Peyer's patch (tissue), 4 donors: ENCODE results near the gene HSPG2.

Source experiments
- POLR2A ChIP-seq, 2 donors: fragments of 450-650 bp; IDR thresholded peaks; one replicate each; pipeline ENCODE4 v1.5.1; 2017; ENCODE audit warnings: antibody characterized with exemption in 2 of 2, mild to moderate bottlenecking in 2 of 2, moderate library complexity in 2 of 2
- TF ChIP-seq, protein P1 (sequence below), 6 experiments: fragments of 450-650 bp in 4 of 6; fragments of 200-600 bp in 2 of 6; sonication (generic) in 1 of 6; IDR thresholded peaks; one replicate each; pipeline ENCODE4 v1.5.1; 2017 to 2019; ENCODE audit warnings: antibody characterized with exemption in 6 of 6, mild to moderate bottlenecking in 3 of 6, moderate library complexity in 1 of 6

GRCh38 chr1:21843996-21844395 lies 93.1 kb downstream of the HSPG2 start:
- TF ChIP-seq, protein P1, sequence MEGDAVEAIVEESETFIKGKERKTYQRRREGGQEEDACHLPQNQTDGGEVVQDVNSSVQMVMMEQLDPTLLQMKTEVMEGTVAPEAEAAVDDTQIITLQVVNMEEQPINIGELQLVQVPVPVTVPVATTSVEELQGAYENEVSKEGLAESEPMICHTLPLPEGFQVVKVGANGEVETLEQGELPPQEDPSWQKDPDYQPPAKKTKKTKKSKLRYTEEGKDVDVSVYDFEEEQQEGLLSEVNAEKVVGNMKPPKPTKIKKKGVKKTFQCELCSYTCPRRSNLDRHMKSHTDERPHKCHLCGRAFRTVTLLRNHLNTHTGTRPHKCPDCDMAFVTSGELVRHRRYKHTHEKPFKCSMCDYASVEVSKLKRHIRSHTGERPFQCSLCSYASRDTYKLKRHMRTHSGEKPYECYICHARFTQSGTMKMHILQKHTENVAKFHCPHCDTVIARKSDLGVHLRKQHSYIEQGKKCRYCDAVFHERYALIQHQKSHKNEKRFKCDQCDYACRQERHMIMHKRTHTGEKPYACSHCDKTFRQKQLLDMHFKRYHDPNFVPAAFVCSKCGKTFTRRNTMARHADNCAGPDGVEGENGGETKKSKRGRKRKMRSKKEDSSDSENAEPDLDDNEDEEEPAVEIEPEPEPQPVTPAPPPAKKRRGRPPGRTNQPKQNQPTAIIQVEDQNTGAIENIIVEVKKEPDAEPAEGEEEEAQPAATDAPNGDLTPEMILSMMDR (IDR thresholded peaks at IDR 0.05): no peak
- no peak for TF ChIP-seq POLR2A (IDR thresholded peaks at IDR 0.05)
